ENCODE results near the gene GRHL1.

GRHL1 gene

GRCh38 chr2:10034333-10035052 lies 83.0 kb downstream of the GRHL1 start:
- TF ChIP-seq POLR2AphosphoS5 (IDR thresholded peaks at IDR 0.05; ENCODE audit: low read depth, low read length), result no peak
- TF ChIP-seq TAF1 (IDR thresholded peaks at IDR 0.05; ENCODE audit: borderline replicate concordance, insufficient read depth, low read length), result no peak
- TF ChIP-seq FOXP2 (optimal IDR thresholded peaks at IDR 0.05; ENCODE audit: borderline replicate concordance, extremely low read depth, extremely low read length, insufficient read depth), result no peak
- TF ChIP-seq SIN3A (IDR thresholded peaks at IDR 0.05; ENCODE audit: borderline replicate concordance, insufficient read depth, low read length), result no peak

DNA sequence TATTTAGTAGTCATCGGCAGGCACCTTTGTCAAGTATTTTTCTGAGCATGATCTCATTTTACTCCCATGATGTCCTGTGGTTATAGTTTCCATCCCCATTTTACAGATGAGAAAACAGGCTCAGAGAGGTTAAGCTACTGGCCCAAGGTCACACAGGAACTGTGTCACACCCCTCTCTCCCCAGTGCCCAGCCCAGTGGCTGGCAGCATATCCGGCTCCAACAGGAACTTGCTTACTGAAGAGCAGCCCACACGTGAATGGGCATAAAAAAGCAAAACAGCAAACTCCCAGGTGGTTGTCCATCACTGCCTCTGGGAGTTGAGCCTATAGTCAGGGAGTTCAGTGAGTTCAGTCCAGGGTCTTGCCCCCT lies 83.5 kb downstream of the GRHL1 start:
- TF ChIP-seq POLR2AphosphoS5 (IDR thresholded peaks at IDR 0.05; ENCODE audit: low read depth, low read length) (no peak), FOXP2 (optimal IDR thresholded peaks at IDR 0.05; ENCODE audit: borderline replicate concordance, extremely low read depth, extremely low read length, insufficient read depth) (no peak), SIN3A (IDR thresholded peaks at IDR 0.05; ENCODE audit: borderline replicate concordance, insufficient read depth, low read length) (no peak), REST (IDR thresholded peaks at IDR 0.05; ENCODE audit: insufficient read depth in 1 of 2, low read depth in 2 of 2, low read length in 2 of 2) (no peak), TAF1 (IDR thresholded peaks at IDR 0.05; ENCODE audit: borderline replicate concordance, insufficient read depth, low read length) (no peak)

GRCh38 chr2:10035633-10036032 lies 84.1 kb downstream of the GRHL1 start:
- no peak for TF ChIP-seq POLR2AphosphoS5 (IDR thresholded peaks at IDR 0.05; ENCODE audit: low read depth, low read length)
- no peak for TF ChIP-seq SIN3A (IDR thresholded peaks at IDR 0.05; ENCODE audit: borderline replicate concordance, insufficient read depth, low read length)
- TF ChIP-seq TAF1 (IDR thresholded peaks at IDR 0.05; ENCODE audit: borderline replicate concordance, insufficient read depth, low read length), result no peak
- TF ChIP-seq REST (IDR thresholded peaks at IDR 0.05; ENCODE audit: insufficient read depth in 1 of 2, low read depth in 2 of 2, low read length in 2 of 2), result no peak
- no peak for TF ChIP-seq FOXP2 (optimal IDR thresholded peaks at IDR 0.05; ENCODE audit: borderline replicate concordance, extremely low read depth, extremely low read length, insufficient read depth)

- no peak for TF ChIP-seq REST (IDR thresholded peaks at IDR 0.05; ENCODE audit: insufficient read depth in 1 of 2, low read depth in 2 of 2, low read length in 2 of 2)
- TF ChIP-seq TAF1 (IDR thresholded peaks at IDR 0.05; ENCODE audit: borderline replicate concordance, insufficient read depth, low read length), result no peak
- no peak for TF ChIP-seq FOXP2 (optimal IDR thresholded peaks at IDR 0.05; ENCODE audit: borderline replicate concordance, extremely low read depth, extremely low read length, insufficient read depth)
- no peak for TF ChIP-seq POLR2AphosphoS5 (IDR thresholded peaks at IDR 0.05; ENCODE audit: low read depth, low read length)
- TF ChIP-seq SIN3A (IDR thresholded peaks at IDR 0.05; ENCODE audit: borderline replicate concordance, insufficient read depth, low read length), result no peak
Observed at GRCh38 chr2:10036095-10036884, 84.8 kb downstream of the GRHL1 start.

GRCh38 chr2:10038123-10038522 lies 86.6 kb downstream of the GRHL1 start:
- TF ChIP-seq REST (IDR thresholded peaks at IDR 0.05; ENCODE audit: insufficient read depth in 1 of 2, low read depth in 2 of 2, low read length in 2 of 2) (no peak), SIN3A (IDR thresholded peaks at IDR 0.05; ENCODE audit: borderline replicate concordance, insufficient read depth, low read length) (no peak), POLR2AphosphoS5 (IDR thresholded peaks at IDR 0.05; ENCODE audit: low read depth, low read length) (no peak), FOXP2 (optimal IDR thresholded peaks at IDR 0.05; ENCODE audit: borderline replicate concordance, extremely low read depth, extremely low read length, insufficient read depth) (no peak), TAF1 (IDR thresholded peaks at IDR 0.05; ENCODE audit: borderline replicate concordance, insufficient read depth, low read length) (no peak)
